Retinal pigment epithelial cell (primary cell): ENCODE results near the gene GABRQ.

Experiments used
- DNase-seq: peaks from one replicate; pipeline ENCODE4 v3.0.0-alpha.2; 2010; ENCODE audit warnings: low read depth
- H3K4me3 ChIP-seq: 2 replicates; pipeline ENCODE4 v1.5.1; 2011; ENCODE audit warnings: mild to moderate bottlenecking, low read length, control low read depth, moderate library complexity
- TF ChIP-seq, protein P1 (sequence below): conservative IDR thresholded peaks from 2 replicates; pipeline ENCODE4 v1.5.1; 2011; ENCODE audit warnings: low read depth, low read length, control low read depth, inconsistent platforms

The GABRQ gene

DNA sequence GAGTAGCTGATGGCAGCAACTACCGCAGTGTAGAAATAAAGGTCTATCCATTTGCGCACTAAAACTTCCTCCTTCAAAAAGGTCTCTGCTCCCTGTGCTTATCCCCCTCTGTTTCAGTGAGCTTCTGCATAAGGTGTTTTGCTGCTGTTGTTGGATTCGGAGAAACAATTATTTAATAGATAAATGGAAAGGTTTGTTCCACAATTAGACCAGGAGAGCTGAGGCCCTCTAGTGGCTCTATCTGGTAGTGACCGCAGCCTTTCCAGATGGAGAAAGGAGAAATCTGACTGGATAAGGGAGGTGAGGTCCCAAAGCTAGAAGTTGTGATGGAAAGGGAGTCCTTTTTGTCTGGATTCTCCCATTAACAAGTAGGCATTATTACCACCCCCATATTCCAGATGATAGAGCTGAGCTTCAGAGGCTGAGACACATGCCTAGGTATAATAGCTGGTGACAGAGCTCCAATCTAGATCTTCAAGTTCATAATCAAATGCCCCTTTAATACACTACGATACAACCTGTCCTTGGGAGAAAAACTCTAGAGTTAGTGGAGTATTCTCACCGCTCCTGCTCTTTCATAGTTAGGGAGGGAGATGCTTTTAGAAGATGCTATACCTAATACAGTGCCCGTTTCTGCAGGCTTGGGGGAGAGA lies 5.1 kb upstream of the GABRQ start:
- TF ChIP-seq, protein P1, sequence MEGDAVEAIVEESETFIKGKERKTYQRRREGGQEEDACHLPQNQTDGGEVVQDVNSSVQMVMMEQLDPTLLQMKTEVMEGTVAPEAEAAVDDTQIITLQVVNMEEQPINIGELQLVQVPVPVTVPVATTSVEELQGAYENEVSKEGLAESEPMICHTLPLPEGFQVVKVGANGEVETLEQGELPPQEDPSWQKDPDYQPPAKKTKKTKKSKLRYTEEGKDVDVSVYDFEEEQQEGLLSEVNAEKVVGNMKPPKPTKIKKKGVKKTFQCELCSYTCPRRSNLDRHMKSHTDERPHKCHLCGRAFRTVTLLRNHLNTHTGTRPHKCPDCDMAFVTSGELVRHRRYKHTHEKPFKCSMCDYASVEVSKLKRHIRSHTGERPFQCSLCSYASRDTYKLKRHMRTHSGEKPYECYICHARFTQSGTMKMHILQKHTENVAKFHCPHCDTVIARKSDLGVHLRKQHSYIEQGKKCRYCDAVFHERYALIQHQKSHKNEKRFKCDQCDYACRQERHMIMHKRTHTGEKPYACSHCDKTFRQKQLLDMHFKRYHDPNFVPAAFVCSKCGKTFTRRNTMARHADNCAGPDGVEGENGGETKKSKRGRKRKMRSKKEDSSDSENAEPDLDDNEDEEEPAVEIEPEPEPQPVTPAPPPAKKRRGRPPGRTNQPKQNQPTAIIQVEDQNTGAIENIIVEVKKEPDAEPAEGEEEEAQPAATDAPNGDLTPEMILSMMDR, result peak; percentile 83
- no peak for DNase-seq
- H3K4me3 ChIP-seq, result no peak overlapping the region

DNA sequence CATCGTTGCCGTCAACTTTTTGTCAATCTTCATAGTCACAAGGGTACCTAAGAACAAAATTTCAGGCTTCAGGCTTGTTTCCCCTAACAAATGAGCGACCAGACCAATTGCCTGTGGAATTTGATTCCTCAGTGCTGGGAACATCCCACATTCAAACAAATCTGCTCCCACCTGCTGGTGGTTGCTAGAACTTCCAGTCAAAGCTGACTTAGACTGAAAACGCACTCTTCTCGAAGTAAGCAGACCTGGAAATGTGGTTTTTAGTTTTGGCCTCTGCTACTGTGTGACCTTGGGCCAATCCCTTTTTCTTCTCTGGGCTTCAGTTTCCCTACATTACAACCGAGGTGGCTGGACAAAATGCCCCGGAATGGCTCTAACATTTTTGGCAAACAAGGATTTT lies 1.8 kb upstream of the GABRQ start:
- DNase-seq, result peak; percentile 15
- no peak overlapping the region for H3K4me3 ChIP-seq
- TF ChIP-seq, protein P1, result peak; percentile 67

DNA sequence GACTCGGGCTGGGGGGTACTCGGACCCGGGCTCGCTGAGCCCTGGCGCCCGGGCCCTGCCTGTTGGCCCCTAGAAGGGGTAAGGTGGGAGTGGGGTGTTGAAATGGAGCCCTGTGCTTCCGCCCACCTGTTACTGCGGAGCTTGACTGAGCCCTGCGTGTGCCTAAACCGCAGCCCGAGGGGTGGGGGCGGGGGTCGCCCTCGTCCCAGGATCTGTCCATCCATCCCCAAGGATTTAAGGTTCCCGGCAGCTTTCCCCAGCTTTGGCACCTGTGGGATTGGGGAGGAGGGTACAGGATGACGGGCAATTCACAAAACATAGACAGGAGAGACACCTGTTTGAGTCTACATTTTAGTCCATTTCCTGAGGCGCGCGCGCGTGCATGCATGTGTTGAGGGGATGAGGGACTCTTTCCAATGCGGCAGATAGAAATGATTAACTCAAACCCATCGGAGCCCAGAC lies 779 bp downstream of the GABRQ start:
- TF ChIP-seq, protein P1, result no peak
- no peak for DNase-seq
- H3K4me3 ChIP-seq, result peak overlapping the region; percentile 37

DNA sequence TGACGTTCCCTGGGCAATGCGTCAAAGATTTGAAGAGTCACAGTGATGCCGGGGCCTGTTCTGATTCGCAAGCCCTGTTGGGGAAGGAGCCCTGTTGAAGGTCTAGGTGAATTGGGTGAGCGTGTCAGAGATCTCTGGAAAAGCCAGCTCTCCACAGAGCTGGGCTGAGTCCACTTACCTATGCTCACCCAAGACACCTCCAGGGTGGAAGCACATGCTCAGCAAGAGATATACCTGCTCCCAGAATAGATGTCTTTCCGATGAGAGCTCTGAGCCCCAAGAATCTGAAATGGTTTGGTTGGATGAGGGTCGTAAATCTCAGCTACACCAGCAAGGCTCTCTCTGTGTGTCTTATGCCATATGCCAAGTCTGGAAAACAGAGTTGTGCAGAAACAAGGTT lies 1.7 kb downstream of the GABRQ start:
- TF ChIP-seq, protein P1, result no peak
- no peak overlapping the region for H3K4me3 ChIP-seq
- no peak for DNase-seq

DNA sequence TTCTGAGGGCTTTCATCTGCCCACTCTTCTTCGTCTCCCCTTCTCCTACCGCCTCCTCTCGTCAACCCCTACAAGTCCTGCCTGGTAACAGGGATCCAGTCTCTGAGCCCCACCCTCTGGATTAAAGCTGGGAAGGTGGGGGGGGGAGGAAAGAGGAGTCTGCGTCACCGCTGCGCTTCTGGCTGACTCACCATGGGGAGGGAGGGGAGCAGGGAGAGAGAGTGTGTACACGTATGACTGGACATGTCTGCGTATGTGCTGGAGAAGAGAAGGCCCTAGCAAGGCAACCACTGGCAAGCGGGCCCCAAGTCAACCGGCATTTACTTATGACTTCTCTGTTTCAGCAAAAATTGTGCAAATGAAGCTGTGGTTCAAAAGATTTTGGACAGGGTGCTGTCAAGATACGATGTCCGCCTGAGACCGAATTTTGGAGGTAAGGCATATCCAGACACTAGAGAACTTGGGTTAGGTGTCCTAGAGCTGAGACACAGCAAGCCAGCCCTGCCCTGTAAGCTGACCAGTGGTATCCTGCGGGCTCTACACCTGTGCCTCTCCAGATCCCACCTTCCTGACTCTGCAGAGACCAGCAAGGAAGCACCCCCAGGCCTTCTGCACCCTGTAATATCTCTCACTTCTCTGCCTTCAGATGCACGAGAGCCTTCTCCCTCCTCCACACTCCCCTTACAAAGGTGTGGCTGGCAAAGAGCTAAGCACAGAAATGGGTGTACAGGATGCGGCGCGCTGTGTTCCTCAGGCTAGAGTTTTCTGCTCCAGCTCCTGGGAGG lies 2.5 kb downstream of the GABRQ start:
- TF ChIP-seq, protein P1, result no peak
- no peak overlapping the region for H3K4me3 ChIP-seq
- peak; percentile 13 for DNase-seq

DNA sequence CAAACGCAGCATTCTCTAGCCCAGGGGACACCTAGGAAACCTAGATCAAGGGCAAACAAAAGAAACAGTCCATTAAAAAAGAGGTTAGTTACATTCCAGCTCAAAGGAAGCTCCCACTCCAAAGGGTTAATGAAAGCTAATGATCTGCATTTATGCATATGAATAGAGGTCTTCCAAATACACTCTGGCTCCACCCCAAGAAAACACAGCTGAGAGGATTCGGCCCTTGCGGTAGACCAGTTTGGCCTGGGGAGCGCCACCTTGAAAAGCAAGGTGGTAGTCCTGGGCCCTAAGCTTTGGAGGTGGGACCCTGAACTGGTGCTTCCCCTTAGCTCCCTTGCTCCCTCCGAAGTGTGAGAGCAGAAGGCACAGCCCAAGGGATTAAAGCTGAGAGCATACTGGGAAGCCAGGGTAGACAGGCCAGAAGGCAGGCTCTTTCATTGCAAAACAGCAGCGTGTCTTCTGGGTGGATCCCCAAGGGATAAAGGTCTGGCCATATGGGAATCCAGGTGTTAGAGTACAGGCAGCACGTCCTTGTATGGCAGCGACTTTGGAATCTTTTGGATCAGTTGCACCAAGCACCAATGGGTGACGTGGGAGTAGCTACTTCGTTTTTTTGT lies 3.7 kb downstream of the GABRQ start:
- no peak for DNase-seq
- no peak overlapping the region for H3K4me3 ChIP-seq
- TF ChIP-seq, protein P1, result no peak
